HFFc6 (cell line): Measurements from ENCODE around the gene RGS7. TPM values are rescaled to one million over a fixed set of nuclear protein-coding genes. Genes with fewer than 3 reads are reported as not detected.

Source experiments
- DNase-seq: peaks from one replicate; pipeline ENCODE4 v3.0.0-alpha.2; 2018
- H3K27ac Mint-ChIP-seq: 2 replicates; pipeline ENCODE4 v1.8.0; 2020; ENCODE audit warnings: mild to moderate bottlenecking, mixed read lengths
- H3K27me3 Mint-ChIP-seq: 2 replicates; pipeline ENCODE4 v1.8.0; 2021; ENCODE audit warnings: mild to moderate bottlenecking, moderate library complexity, mixed read lengths; ENCODE audit not compliant: insufficient read depth
- H3K36me3 Mint-ChIP-seq: 2 replicates; pipeline ENCODE4 v1.8.0; 2021; ENCODE audit warnings: low read depth, mixed read lengths
- H3K4me1 Mint-ChIP-seq: 2 replicates; pipeline ENCODE4 v1.8.0; 2020; ENCODE audit warnings: low read depth, mixed read lengths
- H3K4me3 Mint-ChIP-seq: 2 replicates; pipeline ENCODE4 v1.8.0; 2020; ENCODE audit warnings: mild to moderate bottlenecking, moderate library complexity, mixed read lengths
- H3K9me3 Mint-ChIP-seq: 2 replicates; pipeline ENCODE4 v1.8.0; 2020; ENCODE audit warnings: mild to moderate bottlenecking, mixed read lengths
- total RNA-seq, 6 experiments: library from RNA; stranded (reverse); fragmentation: NEBNext Ultra II Directional; extraction: Animal tissue kit (Norgen Biotek cat#: 25700); gene quantifications; 2 replicates in 1 of 6; 3 replicates in 5 of 6; pipeline ENCODE4 v1.2.3, GENCODE V29; 2021
- TF ChIP-seq, protein P1 (sequence below): fragments of 200-600 bp; sonication (generic); IDR thresholded peaks from 2 replicates; pipeline ENCODE4 v1.5.0; 2021; ENCODE audit warnings: antibody characterized with exemption, mild to moderate bottlenecking

Gene RGS7
- total RNA-seq, 6 experiments from 2014 or later = 1.5 to 2.4 (median 2.1) TPM

DNA sequence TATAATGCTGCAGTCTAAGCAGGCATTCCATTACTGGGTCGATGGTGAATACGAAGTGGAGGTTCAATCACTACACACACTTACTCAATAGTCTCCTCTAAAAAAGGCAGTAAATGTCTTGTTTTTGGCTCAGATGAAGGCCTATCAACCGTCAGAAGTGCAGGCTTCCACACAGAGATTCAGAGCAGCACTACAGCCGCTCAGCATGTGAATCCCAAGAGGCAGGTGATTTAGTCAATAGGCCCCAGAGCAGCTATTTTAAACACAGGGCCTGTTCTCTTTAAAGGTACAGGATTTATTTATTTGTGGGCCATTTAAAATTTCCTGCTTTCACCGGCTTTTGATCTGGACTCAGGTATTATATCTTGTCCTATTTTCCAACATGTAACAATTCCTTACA is 293.7 kb downstream of the RGS7 start:
- H3K27me3 Mint-ChIP-seq = no peaks in the 10 kb centered on the region; the same call in 1 of the 2 replicates
- H3K27ac Mint-ChIP-seq = no peak overlapping the region
- H3K36me3 Mint-ChIP-seq = no peaks in the 10 kb centered on the region
- no peak for DNase-seq
- TF ChIP-seq, protein P1, sequence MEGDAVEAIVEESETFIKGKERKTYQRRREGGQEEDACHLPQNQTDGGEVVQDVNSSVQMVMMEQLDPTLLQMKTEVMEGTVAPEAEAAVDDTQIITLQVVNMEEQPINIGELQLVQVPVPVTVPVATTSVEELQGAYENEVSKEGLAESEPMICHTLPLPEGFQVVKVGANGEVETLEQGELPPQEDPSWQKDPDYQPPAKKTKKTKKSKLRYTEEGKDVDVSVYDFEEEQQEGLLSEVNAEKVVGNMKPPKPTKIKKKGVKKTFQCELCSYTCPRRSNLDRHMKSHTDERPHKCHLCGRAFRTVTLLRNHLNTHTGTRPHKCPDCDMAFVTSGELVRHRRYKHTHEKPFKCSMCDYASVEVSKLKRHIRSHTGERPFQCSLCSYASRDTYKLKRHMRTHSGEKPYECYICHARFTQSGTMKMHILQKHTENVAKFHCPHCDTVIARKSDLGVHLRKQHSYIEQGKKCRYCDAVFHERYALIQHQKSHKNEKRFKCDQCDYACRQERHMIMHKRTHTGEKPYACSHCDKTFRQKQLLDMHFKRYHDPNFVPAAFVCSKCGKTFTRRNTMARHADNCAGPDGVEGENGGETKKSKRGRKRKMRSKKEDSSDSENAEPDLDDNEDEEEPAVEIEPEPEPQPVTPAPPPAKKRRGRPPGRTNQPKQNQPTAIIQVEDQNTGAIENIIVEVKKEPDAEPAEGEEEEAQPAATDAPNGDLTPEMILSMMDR = no peak
- H3K4me3 Mint-ChIP-seq = no peak overlapping the region
- no peaks in the 10 kb centered on the region for H3K9me3 Mint-ChIP-seq
- no peaks in the 10 kb centered on the region for H3K4me1 Mint-ChIP-seq

DNA sequence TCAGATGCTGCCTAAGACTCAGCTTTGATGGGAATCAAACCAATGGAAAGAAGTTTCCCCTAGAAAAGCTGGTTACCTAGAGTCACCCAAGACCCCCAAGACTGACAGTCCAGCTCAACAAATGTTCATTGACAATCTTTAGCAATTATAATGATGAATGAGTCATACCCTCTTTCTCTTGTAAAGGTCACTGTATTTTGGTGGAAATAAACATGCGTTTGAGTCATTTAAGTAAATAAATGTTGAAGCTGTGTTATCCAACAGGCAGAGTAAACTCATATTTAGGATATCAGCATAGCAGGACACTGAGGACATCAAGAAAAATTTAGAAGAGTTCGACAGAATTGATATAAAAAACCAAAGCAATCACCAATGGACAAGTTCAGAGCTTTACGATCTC is 295.9 kb downstream of the RGS7 start:
- Mint-ChIP-seq H3K9me3 (no peaks in the 10 kb centered on the region), H3K27me3 (no peaks in the 10 kb centered on the region; the same call in 1 of the 2 replicates), H3K4me3 (no peak overlapping the region), H3K36me3 (no peaks in the 10 kb centered on the region), H3K27ac (no peak overlapping the region), H3K4me1 (no peaks in the 10 kb centered on the region)
- TF ChIP-seq, protein P1 = no peak
- no peak for DNase-seq

DNA sequence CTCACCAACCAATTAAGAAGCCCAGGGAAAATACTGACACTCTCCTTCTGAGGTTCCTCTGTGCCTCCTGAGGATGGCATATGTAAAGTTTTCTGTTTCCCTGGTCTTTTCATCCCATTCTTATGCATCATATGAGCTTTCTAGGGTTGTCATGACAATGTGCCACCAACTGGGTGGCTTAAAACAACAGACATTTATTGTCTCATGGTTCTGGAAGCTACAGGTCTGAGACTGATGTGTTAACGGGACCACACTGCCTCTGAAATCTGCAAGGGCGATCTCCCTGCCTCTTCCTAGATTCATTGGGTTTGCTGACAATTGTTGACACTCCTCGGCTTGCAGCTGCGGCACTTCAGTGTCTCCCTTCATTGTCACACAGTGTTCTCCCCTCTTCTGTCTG is 308.4 kb downstream of the RGS7 start:
- H3K36me3 Mint-ChIP-seq = no peaks in the 10 kb centered on the region
- H3K9me3 Mint-ChIP-seq = no peaks in the 10 kb centered on the region
- no peak for DNase-seq
- peaks cover 2% of the 10 kb centered on the region for H3K27me3 Mint-ChIP-seq
- TF ChIP-seq, protein P1 = no peak
- no peak overlapping the region for H3K4me3 Mint-ChIP-seq
- H3K27ac Mint-ChIP-seq = no peak overlapping the region
- no peaks in the 10 kb centered on the region for H3K4me1 Mint-ChIP-seq

DNA sequence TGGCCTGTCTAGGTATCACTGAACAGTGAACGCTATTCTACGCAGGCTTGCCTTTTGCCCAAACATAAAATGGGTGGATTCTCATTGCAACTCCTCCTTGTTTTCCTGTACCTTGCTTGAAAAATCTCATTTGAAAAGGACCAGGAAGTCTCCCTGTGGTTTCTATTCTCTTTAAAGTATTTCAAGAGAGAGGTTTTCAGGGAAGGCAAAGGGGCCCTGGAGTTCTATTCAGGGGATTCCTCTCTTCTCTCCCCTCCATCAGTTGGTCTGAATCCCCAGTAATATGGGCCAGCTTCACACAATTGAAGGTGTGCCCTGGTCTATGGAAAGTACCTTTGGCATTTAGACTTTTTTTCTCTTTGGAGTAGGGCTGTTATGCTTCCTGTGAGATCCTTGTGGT is 311.3 kb downstream of the RGS7 start:
- peaks cover 2% of the 10 kb centered on the region for H3K27me3 Mint-ChIP-seq
- no peak overlapping the region for H3K27ac Mint-ChIP-seq
- no peaks in the 10 kb centered on the region for H3K4me1 Mint-ChIP-seq
- no peaks in the 10 kb centered on the region for H3K36me3 Mint-ChIP-seq
- DNase-seq = no peak
- H3K4me3 Mint-ChIP-seq = no peak overlapping the region
- H3K9me3 Mint-ChIP-seq = no peaks in the 10 kb centered on the region
- TF ChIP-seq, protein P1 = no peak

DNA sequence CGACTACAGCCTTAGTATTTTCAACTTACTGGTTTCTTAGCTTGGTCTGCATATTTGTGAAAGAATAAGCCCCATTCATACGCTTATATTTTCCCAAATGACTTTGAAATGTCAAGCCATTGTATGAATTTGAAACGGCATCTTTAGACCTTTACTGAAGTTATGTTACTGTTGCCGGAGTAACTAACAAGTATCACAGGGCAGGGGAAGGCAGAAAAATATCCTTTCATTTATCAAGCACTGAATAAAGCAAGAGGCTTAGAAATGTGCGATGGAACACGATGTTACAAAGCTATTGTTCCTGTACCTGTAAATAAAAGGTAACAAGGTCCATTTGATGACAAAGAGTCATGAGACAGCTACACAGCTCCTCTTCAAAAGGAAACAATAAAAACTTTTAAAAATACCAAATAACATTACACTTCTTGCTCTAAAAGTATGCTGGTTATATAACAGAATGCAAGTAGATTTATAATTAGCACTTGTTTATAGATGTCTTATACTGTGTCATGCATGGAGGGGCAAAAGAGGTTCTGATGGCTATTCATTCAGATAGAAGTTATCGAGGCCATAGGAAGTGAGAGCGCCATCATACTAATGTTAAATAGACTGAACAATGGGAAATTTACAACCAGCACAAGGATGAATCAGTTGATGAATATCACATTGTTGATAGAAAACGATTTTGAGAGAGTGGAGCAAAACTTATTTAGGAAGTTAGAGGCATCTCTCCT is 322.6 kb downstream of the RGS7 start:
- H3K9me3 Mint-ChIP-seq = no peaks in the 10 kb centered on the region; the same call in 1 of the 2 replicates

More for the DNA sequence above, 322.6 kb downstream of the RGS7 start:
- Mint-ChIP-seq H3K4me3 (no peak overlapping the region), H3K27ac (no peak overlapping the region), H3K4me1 (no peaks in the 10 kb centered on the region), H3K27me3 (no peaks in the 10 kb centered on the region; the same call in 1 of the 2 replicates), H3K36me3 (no peaks in the 10 kb centered on the region)
- TF ChIP-seq, protein P1 = no peak
- DNase-seq = no peak
